HEK293T (cell line): Measurements from ENCODE around the gene MAGEA10.
"Not testable (repeated sequence)": the region's sequence is repeated elsewhere in the genome, so short reads cannot be mapped to it uniquely, and the experiment has no call there.

Source experiments
- CTCF ChIA-PET: fragments of 350-600 bp; formaldehyde crosslinking; extraction: SDS; loops from one replicate; lab custom pipeline; 2021; ENCODE audit warnings: antibody characterized with exemption, inconsistent platforms; lab: Yijun Ruan, JAX
- POLR2A ChIA-PET: fragments of 350-600 bp; formaldehyde crosslinking; extraction: SDS; loops from one replicate; lab custom pipeline; 2020; ENCODE audit warnings: antibody characterized with exemption, inconsistent platforms; lab: Yijun Ruan, JAX
- DNase-seq: peaks from one replicate; pipeline ENCODE4 v3.0.0; 2012; ENCODE audit warnings: mixed read lengths; ENCODE audit errors: extremely low spot score
- ARNT ChIP-seq: fragments of 450-650 bp; IDR thresholded peaks from 2 replicates; pipeline ENCODE4 v1.6.1; 2017; ENCODE audit warnings: mild to moderate bottlenecking
- BHLHE40 ChIP-seq: fragments of 450-650 bp; IDR thresholded peaks from 2 replicates; pipeline ENCODE4 v1.6.1; 2016; ENCODE audit warnings: mild to moderate bottlenecking, moderate library complexity, borderline replicate concordance
- CTBP1 ChIP-seq: fragments of 450-650 bp; IDR thresholded peaks from 2 replicates; pipeline ENCODE4 v1.6.1; 2016; ENCODE audit warnings: borderline replicate concordance
- ELF4 ChIP-seq: fragments of 450-650 bp; IDR thresholded peaks from 2 replicates; pipeline ENCODE4 v1.6.1; 2017; ENCODE audit warnings: antibody characterized with exemption
- FOXA1 ChIP-seq: fragments of 450-650 bp; IDR thresholded peaks from 2 replicates; pipeline ENCODE4 v1.6.1; 2016; ENCODE audit warnings: mild to moderate bottlenecking
- FOXK2 ChIP-seq: fragments of 450-650 bp; IDR thresholded peaks from 2 replicates; pipeline ENCODE4 v1.6.1; 2016; ENCODE audit warnings: mild to moderate bottlenecking
- FOXM1 ChIP-seq: fragments of 450-650 bp; IDR thresholded peaks from 2 replicates; pipeline ENCODE4 v1.6.1; 2017; ENCODE audit warnings: mild to moderate bottlenecking, borderline replicate concordance
- HDGF ChIP-seq: fragments of 450-650 bp; IDR thresholded peaks from 2 replicates; pipeline ENCODE4 v1.6.1; 2017; ENCODE audit warnings: antibody characterized with exemption, borderline replicate concordance
- L3MBTL2 ChIP-seq: fragments of 450-650 bp; conservative IDR thresholded peaks from 2 replicates; pipeline ENCODE4 v1.6.1; 2016; ENCODE audit warnings: mild to moderate bottlenecking
- LEF1 ChIP-seq: fragments of 450-650 bp; IDR thresholded peaks from 2 replicates; pipeline ENCODE4 v1.6.1; 2017; ENCODE audit warnings: mild to moderate bottlenecking, borderline replicate concordance
- NFRKB ChIP-seq: fragments of 450-650 bp; IDR thresholded peaks from 2 replicates; pipeline ENCODE4 v1.6.1; 2016; ENCODE audit warnings: mild to moderate bottlenecking, moderate library complexity
- SP1 ChIP-seq: fragments of 450-650 bp; IDR thresholded peaks from 2 replicates; pipeline ENCODE4 v1.6.1; 2017
- SUZ12 ChIP-seq: fragments of 450-650 bp; IDR thresholded peaks from 2 replicates; pipeline ENCODE4 v1.6.1; 2016; ENCODE audit warnings: mild to moderate bottlenecking
- TARDBP ChIP-seq: fragments of 450-650 bp; IDR thresholded peaks from 2 replicates; pipeline ENCODE4 v1.6.1; 2016
- ZNF384 ChIP-seq: fragments of 450-650 bp; IDR thresholded peaks from 2 replicates; pipeline ENCODE4 v1.6.1; 2016
- TF ChIP-seq, protein P1 (sequence below): fragments of 450-650 bp; IDR thresholded peaks from 2 replicates; pipeline ENCODE4 v1.6.1; 2016

MAGEA10 gene

DNA sequence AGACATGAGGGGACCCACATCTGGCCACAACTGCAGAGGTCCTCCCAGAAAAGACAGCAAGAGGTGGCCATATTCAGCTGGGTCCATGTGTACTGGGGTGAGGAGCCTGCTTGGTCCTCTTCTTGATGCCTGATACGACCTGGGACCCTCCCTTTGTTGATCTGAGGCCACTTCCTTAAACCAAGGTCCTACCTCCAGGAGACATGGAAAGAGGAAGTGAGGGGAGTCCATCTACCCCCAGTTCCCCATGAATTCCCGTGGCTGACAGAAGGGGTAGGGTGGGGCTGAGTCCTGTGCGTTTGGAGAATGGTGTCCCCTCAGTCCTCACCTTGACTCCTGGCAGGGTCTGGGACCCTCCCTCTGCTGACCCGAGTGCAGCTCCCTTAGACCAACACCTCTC, 2.1 kb downstream of the MAGEA10 start:
- no peak for DNase-seq
- CTCF ChIA-PET: no interaction called here
- TF ChIP-seq SUZ12 (no peak), SP1 (no peak), FOXM1 (no peak), LEF1 (no peak), ELF4 (no peak), NFRKB (no peak), L3MBTL2 (no peak), FOXA1 (no peak), ZNF384 (no peak), HDGF (no peak), ARNT (no peak)
- TF ChIP-seq, protein P1, sequence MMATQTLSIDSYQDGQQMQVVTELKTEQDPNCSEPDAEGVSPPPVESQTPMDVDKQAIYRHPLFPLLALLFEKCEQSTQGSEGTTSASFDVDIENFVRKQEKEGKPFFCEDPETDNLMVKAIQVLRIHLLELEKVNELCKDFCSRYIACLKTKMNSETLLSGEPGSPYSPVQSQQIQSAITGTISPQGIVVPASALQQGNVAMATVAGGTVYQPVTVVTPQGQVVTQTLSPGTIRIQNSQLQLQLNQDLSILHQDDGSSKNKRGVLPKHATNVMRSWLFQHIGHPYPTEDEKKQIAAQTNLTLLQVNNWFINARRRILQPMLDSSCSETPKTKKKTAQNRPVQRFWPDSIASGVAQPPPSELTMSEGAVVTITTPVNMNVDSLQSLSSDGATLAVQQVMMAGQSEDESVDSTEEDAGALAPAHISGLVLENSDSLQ: no peak
- POLR2A ChIA-PET: no interaction called here

DNA sequence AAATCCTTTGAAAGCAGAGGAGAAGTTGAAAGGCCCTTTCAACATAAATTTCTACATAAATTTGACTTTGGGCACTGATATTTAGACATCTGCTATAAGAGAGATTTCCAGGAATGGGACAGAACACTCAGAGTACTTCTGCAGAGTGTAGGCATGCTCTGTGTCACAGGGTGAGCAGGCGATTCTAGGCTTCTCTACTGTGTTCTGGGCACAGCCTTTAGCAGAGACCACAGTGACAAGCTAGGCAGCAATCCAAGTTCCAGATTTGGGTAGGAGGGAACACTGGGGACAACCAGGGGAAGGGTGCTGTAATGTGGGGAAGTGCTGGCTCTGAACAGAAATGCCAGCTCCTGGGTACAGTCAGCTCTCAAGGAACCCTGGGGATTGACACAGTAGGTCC, 6.9 kb downstream of the MAGEA10 start:
- ChIA-PET CTCF (no interaction called here), POLR2A (no interaction called here)
- TF ChIP-seq L3MBTL2: no peak
- no peak for TF ChIP-seq FOXA1
- TF ChIP-seq, protein P1: no peak
- no peak for TF ChIP-seq NFRKB
- no peak for TF ChIP-seq BHLHE40
- TF ChIP-seq SUZ12: no peak
- no peak for TF ChIP-seq TARDBP
- TF ChIP-seq HDGF: no peak
- TF ChIP-seq CTBP1: no peak
- no peak for TF ChIP-seq LEF1
- TF ChIP-seq ARNT: no peak
- TF ChIP-seq FOXM1: no peak
- no peak for TF ChIP-seq ZNF384
- TF ChIP-seq FOXK2: no peak
- no peak for TF ChIP-seq ELF4
- TF ChIP-seq SP1: no peak
- no peak for DNase-seq

DNA sequence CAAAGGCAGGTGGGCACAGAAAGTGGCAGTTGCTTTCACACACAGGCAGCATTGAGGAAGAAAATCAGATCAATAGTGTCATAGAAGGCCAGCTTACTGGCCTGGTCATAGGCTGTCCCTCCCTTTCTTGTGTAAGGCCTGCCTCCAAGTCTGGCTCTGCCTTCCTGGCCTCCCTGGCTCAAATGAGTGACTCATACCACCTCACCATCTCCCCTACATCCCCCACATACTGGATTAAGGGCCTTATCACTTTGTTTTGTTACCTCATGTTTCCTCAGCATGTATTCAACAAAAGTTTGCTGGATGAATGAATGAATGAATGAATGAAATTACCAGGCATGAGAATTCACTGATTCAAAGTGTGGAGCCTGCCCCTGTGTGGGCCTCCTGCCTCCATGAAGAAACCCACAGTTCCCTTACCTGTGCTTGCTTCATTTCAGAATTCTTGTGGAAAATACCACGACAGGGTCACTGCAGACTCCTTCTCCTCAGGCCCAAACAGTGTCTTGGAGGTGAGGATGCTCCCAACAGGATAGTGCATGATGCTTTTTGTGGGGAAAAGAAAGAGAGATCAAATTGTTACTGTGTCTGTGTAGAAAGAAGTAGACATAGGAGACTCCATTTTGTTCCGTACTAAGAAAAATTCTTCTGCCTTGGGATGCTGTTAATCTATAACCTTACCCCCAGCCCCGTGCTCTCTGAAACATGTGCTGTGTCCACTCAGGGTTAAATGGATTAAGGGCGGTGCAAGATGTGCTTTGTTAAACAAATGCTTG, 9.1 kb downstream of the MAGEA10 start:
- CTCF ChIA-PET: not testable (repeated sequence)

DNA sequence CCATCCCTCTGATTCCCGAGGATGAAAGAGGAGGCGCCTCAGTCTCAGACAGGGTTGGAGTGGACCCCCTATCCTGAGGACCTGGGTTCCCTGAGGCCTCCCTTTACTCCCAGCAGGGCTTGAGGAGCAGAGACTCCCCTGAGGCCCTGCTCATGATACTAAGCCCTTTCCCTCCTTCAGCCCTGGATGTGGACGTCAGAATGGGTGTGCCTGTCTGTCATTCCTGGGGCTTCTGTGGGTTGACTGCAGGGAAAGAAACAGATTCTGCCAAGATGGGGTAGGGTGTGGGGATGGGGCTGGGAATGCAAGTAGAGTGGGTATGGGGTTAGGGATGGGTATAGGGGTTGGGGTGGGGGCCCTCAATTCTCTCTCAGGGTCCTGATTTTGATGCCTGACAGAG, 21.1 kb downstream of the MAGEA10 start:
- no peak for DNase-seq
- CTCF ChIA-PET: no interaction called here
- TF ChIP-seq ZNF384 (no peak), FOXK2 (no peak), LEF1 (no peak), HDGF (no peak), CTBP1 (no peak), FOXM1 (no peak), BHLHE40 (no peak), SUZ12 (no peak), TARDBP (no peak), SP1 (no peak), ELF4 (no peak), L3MBTL2 (no peak), FOXA1 (no peak), ARNT (no peak)
- TF ChIP-seq, protein P1: no peak
- POLR2A ChIA-PET: no interaction called here

More for the DNA sequence above, 9.1 kb downstream of the MAGEA10 start:
- DNase-seq, POLR2A ChIA-PET: not testable (repeated sequence)

DNA sequence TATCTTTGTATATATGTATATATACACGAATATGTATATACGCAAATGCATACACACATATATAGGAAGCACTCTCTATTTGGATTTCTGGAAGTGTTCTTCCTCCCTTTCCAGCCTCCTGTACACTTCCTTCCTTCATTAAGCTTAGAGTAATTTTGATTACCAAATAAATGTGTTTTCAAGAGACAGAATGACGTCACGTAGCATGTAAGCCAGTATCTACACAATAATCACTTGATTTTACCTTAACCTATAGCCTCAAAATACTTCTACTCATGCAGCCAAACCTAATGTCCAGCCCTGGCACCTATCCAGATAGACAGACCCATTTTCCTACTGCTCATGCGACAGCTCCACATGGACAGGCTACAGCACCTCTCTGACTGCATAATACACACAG, 29.9 kb downstream of the MAGEA10 start:
- no peak for DNase-seq
- POLR2A ChIA-PET: no interaction called here
- TF ChIP-seq BHLHE40 (no peak), HDGF (no peak), CTBP1 (no peak), SUZ12 (no peak), ELF4 (no peak), NFRKB (no peak), FOXK2 (no peak), ZNF384 (no peak), TARDBP (no peak)
- CTCF ChIA-PET: no interaction called here

DNA sequence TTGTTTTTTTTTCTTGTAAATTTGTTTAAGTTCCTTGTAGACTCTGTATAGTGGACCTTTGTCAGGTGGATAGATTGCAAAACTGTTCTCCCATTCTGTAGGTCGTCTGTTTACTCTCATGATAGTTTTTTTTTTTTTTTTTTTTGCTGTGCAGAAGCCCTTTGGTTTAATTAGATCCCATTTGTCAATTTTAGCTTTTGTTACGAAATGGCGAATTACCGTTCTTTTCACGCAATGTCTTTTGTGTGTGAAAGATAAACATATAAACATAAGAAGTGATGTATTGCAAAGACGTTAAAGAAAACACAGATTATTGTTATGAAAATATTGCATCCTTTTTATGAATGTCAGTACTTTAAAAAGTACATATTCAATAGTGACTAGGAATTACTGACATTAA, 34.5 kb downstream of the MAGEA10 start:
- CTCF ChIA-PET: no interaction called here
- POLR2A ChIA-PET: no interaction called here
- no peak for DNase-seq
- TF ChIP-seq ELF4 (no peak), NFRKB (no peak), FOXA1 (no peak), HDGF (no peak), CTBP1 (no peak), BHLHE40 (no peak), FOXK2 (no peak), ZNF384 (no peak), FOXM1 (no peak), TARDBP (no peak), ARNT (no peak), SP1 (no peak)
- TF ChIP-seq, protein P1: no peak
